Activated CD8-positive, alpha-beta memory T cell treated with anti-CD3 and anti-CD28 coated beads for 48 hours (primary cell): ENCODE results near the gene TAS2R50.
"Not testable (repeated sequence)": the region's sequence is repeated elsewhere in the genome, so short reads cannot be mapped to it uniquely, and the experiment has no call there.

ENCODE experiments used
- DNase-seq, 3 experiments: peaks; one replicate each; pipeline ENCODE4 v3.0.0-alpha.2; 2020; ENCODE audit warnings: low read depth in 2 of 3, low spot score in 2 of 3

The TAS2R50 gene, protein sequence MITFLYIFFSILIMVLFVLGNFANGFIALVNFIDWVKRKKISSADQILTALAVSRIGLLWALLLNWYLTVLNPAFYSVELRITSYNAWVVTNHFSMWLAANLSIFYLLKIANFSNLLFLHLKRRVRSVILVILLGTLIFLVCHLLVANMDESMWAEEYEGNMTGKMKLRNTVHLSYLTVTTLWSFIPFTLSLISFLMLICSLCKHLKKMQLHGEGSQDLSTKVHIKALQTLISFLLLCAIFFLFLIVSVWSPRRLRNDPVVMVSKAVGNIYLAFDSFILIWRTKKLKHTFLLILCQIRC

DNA sequence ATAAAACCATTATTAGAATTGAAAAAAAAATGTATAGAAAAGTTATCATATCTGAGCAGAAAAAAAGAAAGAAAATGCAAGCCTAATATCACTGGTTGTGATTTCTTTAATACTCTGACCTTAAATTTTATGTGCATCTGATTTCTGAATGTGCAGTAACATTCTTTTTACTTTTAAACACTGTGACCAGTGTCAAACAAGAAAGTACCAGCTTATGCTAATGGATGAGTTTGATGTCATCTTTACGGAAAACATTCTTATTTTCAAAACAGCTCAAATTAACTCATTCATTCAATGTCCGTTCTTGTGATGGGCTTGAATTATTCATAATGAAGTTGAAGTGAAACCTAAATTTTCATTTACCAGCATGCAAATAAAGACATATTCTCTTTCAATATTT lies at the start of gene TAS2R50:
TSS of gene TAS2R50 (minus strand) at position 101 of the 400 bp plus-strand sequence. CDS start at position 49, 52 bp downstream.
- DNase-seq: no peak

DNA sequence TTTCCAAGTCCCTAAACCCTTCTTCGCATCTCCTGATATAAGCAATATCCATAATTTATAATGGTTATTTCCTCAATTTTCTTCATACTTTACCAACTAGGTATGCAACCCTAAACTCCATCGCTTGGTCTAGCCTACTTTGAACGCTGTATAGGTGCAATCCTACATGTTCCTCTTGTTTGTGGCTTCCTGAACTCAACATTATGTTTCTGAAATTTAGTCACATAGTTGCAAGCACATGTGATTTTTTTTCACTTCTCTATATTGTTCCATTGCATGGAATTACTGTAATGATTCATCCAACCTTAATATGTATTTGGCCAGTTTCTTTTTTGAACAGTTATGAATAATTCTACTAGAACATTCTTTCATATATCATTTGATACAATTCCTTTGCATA lies 47.2 kb upstream of the TAS2R50 start:
- not testable (repeated sequence) for DNase-seq

DNA sequence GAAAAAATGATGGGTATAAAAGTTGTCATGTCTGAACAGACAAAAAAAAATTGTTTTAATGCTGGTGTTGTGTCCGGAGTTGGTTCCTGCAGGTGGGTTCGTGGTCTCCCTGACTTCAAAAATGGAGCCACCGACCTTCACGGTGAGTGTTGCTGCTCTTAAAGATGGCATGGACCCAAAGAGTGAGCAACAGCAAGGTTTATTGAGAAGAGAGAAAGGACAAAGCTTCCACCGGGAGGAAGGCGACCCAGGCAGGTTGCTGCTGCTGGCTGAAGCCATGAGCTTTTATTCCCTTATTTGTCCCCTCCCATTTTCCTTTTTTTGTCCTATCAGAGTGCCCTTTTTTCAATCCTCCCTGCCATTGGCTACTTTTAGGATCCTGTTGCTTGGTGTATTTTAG lies 44.6 kb upstream of the TAS2R50 start, which contains the start of gene TAS2R31:
TSS of gene TAS2R31 (minus strand) at position 101 of the 400 bp plus-strand sequence. CDS start at position 29, 72 bp downstream.
- no peak for DNase-seq

DNA sequence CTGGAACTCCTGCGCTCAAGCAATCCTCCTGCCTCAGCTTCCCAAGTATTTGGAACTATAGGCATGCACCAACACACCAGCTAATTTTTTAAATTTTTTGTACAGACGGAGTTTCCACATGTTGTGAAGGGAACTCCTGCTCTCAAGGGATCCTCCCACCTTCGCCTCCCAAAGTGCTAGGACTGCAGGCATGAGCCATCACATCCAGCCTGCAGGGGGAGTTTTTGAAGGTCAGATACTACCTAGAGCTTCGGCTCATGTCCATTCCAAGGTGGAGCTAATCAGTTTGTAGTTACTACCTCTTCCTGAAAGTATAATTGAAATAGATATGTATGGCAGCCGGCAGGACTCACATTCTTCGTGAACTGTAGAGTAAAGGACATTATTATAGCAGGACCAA lies 39.4 kb upstream of the TAS2R50 start:
- DNase-seq: no peak

DNA sequence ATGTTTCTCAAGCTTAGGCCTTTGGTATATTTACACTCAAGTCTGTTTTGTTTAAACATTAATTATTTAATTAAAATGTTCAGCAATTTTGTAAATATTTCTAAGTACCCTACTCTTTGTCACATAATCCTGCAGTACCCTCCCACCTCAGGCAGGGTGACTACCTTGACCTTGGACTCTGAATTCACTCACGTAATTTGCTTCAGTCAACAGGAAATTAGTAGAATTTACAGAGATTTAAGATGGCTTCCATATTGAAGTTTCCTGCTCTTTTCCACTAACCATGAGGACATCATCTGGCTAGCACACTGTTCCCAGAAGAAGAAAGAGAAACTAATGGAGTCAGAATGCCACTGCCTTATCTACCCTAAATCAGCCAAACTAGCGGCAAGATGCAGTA lies 36.7 kb upstream of the TAS2R50 start:
- no peak for DNase-seq

DNA sequence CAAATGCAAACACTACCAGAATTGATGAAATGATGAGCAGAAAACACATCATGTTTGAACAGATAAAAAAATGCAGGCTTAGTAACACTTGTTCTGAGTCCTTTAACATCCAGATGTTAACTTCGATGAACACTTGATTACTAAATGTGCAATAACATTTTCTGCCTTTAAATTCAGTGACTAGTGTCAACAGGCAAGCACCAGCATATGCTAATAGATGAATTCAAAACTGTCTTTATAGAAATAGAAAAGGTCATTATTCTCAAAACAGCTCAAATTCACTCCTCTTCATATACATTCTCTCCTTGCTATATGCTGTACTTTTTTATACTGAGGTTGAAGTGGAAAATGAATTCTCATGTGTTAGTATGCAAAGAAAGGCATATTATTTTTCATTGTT lies 35.8 kb upstream of the TAS2R50 start, which contains the start of gene TAS2R19:
TSS of gene TAS2R19 (minus strand) at position 101 of the 400 bp plus-strand sequence. CDS start at position 52, 49 bp downstream.
- no peak for DNase-seq

DNA sequence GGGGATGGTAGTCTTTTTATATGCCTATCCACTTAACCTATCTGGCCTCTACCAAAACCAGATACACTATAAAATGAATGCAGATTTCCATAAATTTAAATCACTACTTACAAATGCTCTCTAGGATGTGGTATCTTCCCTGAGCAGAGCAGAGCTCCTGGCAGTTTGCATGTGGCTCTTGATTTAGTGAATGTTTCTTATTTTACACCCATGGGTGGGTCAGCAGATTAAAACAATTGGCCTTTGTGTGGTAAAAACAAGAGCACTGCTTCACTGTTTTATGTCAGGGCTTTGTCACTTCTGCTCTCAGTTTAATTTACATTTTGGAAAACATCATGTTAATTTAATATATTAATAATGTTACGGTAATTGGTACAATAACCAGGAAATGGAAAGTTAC lies 30.2 kb upstream of the TAS2R50 start:
- no peak for DNase-seq

DNA sequence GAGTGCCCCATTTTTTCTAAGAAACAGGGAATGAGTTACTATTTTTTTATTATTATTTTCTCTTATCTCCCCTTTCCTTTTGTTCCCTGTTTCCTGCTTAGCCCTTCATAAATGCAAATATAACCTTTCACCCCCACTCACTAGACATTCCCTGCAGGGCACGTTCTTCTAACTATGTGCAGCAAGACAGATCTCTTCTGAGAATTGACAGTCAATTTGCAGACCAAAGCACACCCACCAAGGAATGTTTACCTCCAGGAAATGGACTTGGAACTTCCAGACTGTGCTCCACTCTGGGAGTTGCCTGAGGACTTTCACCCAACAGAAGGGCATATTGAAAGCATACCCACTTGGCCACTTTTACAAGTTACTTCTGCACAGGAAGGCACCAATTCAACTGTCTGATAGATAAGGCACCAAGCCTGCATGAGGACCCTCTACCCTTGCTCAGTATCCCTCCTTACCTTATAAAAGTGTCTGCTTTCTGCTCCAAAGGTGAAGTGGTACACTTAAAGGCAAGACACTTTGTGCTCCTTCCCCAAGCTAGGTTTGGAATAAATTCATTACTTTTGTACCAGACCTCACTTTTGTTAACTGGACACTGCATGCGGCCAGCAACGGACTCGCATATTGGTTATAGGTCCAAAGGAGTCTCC lies 29.2 kb upstream of the TAS2R50 start:
- no peak for DNase-seq

DNA sequence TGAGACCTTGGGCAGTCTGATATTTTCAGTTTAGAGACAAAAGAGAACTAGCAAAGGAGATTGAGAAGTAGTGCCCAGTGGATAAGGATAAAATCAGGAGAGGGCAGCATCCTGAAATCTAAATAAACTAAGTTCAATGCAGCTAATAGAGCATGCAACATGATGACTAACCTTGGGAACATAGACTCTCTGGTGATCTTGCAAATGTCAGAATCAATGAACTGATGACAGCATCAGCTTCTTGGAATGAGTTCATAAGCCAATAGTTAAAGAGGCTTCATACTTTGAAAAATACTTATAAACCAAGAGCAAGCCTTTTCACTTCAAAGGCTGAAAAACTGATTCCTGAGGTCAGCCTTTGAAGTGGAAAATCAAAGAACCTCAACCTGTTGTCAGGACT lies 27.5 kb upstream of the TAS2R50 start:
- no peak for DNase-seq

DNA sequence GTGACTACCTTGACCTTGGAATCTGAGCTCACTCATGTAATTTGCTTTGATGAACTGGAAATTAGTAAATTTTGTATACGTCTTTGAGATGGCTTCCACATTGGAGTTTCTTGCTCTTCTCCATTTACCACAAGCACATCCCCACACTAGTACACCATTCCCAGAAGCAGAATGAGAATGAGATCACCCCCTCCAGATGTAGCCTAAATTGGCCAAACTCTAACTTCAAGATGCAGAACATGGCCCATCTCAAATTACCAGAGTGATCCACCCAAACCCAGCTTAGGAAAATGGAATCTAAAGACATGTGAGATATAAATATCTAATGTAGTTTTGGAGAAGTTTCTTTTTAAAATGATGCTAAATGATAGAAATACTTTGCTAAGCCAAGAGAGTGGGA lies 20.9 kb upstream of the TAS2R50 start:
- no peak for DNase-seq

DNA sequence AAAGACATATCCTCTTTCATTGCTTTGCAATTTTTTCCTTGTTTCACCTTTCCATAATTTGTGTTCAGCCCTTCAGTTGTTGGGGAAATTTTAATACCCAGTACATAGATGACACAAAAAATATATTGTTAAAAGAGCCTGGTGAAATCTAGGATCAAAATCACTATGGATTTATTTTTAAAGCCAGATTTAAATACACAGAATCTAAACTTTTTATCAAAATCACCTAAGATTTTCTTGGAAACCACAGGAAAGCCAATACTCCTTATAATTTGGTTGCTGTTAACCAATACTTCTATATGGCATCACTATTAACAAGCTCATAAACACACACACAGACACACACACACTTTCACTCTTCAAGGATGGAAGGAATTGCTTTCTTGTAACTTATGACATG lies 11.5 kb upstream of the TAS2R50 start, which contains the start of gene TAS2R20:
TSS of gene TAS2R20 (minus strand) at position 101 of the 400 bp plus-strand sequence. CDS start 429 bp downstream, outside the sequence.
- no peak for DNase-seq

DNA sequence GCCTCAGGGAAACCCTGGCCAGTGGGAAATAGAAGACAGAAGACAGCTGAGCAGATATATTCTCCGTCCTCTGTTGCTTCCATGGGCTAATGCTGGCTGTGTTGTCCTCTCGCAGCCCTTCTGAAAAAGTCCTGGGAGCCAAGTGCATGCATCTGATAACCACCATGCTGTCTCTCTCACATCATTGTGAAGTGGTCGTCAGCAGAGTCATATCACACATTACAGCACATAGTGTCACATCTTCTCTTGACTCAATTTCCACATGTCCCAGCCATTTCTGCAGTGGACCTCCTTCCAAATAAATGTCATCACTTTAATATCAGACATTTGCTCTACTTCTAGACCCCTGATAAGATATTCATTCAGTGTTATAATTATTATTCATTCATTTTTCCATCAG lies 7.6 kb upstream of the TAS2R50 start:
- DNase-seq: no peak

DNA sequence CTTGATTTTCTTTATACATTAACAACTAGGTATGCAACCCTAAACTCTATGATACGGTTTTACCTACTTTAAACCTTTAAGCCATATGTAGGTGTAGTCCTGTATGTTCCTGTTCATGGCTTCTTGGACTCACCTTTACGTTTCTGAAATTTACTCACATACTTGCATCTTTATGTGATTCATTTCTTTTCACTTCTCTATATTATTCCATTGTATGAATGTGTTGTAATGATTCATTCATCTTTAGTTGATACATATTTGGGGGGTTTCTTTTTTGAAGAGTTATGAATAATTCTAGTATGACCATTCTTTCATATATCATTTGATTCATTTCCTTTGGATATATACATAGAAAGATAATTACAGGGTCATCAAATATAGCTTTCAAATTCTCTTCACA lies 2.4 kb upstream of the TAS2R50 start:
- no peak for DNase-seq

DNA sequence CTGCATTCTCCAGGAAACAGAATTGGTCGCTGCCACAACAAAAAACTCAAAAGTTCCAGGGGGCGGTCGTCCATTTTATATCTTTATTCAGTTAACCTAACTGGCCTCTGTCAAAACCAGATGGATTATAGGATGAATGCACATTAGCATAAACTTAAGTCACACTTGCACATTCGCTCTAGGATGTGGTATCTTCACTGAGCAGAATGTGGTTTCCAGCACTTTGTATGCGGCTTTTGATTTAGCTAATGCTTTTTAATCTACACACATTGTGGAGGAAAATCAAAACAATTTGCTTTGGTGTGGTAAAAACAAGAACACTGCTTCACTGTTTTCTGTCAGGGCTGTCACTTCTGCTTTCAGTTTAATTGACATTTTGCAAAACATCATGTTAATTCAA lies 4.5 kb downstream of the TAS2R50 start:
- DNase-seq: no peak

DNA sequence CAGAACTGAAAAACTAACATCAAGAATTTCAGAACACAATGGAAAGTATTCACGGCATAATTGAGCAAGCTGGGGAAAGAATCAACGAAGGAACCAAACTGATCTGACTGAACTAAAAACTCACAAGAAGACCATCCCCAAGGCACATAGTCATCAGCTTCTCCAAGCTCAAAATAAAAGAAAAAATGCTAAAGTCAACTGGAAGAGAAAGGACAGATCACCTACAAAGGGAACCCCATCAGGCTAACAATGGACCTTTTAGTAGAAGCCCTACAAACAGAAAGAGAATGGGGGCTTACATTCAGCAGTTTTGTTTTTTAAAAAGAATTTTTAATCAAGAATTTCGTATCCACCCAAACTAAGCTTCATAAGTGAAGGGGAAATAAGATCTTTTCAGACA lies 11.7 kb downstream of the TAS2R50 start:
- no peak for DNase-seq

DNA sequence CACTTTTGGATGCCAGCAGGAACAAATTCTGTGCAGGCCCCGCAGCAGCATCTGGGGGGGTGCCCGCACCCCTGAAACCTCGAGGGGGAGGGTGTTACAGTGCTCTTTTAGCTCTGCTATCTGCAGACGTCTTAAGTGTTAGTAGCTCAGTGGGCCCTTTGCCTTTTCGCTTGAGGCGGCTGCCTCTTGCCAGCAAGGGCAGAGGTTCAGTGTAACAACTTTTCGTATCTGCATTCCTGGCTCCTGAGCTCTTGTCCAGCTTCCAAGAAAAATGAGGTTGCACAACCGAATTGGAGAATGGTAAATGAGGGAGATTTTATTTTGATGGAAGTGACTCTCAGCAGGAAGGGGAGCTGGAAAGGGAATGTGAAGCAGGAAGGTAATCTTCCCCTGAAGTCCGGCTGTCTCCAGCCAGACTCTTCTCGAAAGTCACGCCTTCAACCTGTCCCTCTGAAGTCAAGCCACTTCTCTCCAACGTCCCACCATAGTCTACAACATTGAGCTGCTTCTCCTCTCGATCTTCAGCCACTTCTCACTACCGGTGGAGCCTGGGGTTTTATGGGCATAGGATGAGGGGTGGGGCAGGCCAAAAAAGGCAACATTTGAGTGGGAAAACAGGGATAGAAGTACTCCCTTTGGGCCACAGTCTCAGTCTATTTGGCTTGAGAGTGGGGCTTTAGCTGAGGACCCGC lies 17.8 kb downstream of the TAS2R50 start:
- no peak for DNase-seq

DNA sequence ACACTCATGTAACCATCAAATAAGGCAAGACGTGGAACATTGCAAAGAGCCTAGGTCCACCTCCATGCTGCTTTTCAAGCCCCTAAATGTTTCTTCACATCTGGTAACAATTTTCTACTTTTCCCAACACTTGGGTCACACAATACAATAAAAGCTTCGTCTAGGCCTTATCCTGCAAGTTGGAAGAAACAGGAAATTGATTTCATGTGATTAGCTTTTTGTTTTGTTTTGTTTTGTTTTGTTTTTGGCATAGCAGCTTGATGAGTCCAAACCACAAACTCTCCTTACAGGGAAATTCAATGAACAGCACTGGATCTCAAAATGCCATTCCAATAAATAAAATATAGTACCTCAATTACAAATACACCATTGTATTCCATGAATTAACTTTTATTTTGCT lies 19.3 kb downstream of the TAS2R50 start:
- no peak for DNase-seq

DNA sequence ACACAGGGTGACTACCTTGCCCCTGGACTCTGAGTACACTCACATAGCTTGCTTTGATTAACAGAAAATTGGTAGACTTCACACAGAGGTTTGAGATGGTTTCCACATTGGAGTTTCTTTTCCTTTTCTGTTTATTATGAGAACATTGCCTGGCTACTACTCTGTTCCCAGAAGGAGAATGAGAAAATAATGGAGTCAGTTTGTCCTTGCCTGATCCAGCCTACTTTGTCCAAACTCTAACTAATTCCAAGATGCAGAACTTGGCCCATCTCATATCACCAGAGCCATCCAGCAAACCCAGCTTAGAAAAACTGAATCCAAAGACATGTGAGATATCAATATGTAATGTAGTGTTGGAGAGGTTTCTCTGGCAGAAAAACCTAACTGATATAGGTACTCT lies 20.4 kb downstream of the TAS2R50 start:
- no peak for DNase-seq

DNA sequence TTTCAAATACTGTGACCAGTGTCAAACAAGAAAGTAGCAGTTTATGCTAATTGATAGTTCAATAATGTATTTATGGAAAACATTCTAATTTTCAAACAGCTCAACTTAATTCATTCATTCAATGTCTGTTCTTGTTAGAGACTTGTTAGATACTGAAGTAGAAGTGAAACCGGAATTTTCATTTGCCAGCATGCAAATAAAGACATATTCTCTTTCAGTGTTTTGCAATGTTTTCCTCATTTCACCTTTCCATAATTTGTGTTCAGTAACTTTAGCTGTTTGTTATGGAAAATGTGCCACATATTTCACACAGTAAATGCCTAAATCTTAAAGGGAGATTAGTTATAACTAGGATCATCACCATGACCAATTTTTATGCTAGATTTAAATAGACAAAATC lies 21.2 kb downstream of the TAS2R50 start:
- no peak for DNase-seq

DNA sequence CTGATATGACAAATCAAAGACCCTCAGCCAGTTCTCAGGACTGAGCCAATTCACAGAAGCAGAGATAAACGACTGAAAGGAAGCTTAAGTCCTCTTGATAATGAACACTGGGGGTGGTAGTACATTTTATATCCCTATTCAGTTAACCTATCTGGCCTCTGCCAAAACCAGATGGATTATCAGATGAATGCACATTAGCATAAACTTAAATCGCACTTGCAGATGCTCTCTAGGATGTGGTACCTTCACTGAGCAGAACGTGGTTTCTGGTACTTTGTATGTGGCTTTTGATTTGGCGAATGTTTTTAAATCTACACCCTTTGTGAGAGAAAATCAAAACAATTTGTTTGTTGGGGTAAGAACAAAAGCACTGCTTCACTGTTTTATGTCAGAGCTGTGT lies 26.5 kb downstream of the TAS2R50 start:
- DNase-seq: no peak

DNA sequence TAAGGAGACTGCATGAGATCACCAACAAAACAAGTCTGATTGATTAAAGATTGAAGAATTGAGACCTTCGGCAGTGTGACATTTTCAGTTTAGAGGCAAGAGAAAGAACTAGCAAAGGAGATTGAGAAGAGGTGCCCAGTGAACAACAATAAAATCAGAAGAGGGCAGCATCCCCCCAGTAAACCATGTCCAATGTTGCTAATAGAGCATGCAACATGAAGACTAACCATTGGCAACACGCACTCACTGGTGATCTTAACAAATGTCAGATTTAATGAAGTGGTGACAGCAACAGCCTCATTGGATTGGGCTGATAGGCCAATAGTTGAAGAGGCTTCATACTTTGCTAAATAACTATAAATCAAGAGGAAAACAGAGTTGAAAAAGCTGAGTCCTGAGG lies 26.9 kb downstream of the TAS2R50 start:
- DNase-seq: no peak

DNA sequence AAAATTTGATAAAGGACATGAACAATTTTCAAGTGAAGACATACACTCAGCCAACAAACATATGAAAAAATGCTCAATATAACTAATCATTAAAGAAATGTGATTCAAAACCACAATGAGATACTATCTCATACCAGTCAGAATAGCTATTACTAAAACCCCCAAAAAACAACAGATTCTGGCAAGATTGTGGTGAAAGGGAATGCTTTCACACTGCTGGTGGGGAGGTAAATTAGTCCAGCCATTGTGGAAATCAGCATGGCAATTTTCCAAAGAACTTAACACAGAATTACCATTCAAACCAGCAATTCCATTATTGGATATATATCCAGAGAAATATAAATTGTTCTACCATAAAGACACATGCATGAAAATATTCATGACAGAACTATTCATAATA lies 29.0 kb downstream of the TAS2R50 start:
- no peak for DNase-seq
